GM12875 (cell line): ENCODE results near the gene YAF2.
"Not testable (repeated sequence)": the region's sequence is repeated elsewhere in the genome, so short reads cannot be mapped to it uniquely, and the experiment has no call there.

Experiments used
- H3K4me3 ChIP-seq: one replicate; pipeline ENCODE4 v1.5.1; 2011; ENCODE audit warnings: low read depth, low read length, control low read depth
- TF ChIP-seq, protein P1 (sequence below): IDR thresholded peaks from 2 replicates; pipeline ENCODE4 v1.5.1; 2011; ENCODE audit warnings: low read depth, mild to moderate bottlenecking, control low read depth, inconsistent platforms, low read length, moderate library complexity, borderline replicate concordance; ENCODE audit not compliant: insufficient read depth

Gene YAF2

DNA sequence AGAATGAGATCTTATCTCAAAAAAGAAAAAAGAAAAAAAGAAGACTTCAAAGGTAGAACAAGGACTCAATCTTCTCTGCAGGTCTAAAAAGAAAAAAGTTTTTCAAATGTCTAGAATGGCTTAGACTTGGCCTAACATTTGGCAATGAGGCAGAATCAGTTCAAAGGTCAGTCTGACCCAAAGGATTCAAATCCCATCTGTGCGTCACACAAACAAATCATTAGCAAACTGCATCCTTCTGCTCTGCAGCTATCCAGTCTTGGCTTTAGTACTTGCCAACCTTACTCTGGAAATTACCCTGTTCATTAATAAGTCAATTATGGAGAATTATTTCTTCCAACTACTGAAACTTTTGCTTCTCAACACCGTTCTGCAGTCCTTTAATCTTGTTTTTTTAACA lies 3.1 kb downstream of the YAF2 start:
- no peak overlapping the region for H3K4me3 ChIP-seq

DNA sequence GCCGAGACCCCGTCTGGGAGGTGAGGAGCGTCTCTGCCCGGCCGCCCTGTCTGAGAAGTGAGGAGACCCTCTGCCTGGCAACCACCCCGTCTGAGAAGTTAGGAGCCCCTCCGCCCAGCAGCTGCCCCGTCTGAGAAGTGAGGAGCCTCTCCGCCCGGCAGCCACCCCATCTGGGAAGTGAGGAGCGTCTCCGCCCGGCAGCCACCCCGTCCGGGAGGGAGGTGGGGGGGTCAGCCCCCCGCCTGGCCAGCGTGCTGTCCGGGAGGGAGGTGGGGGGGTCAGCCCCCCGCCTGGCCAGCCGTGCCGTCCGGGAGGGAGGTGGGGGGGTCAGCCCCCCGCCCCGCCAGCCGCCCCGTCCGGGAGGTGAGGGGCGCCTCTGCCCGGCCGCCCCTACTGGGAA lies 10.5 kb downstream of the YAF2 start:
- H3K4me3 ChIP-seq, result not testable (repeated sequence)

More for the DNA sequence above, 3.1 kb downstream of the YAF2 start:
- TF ChIP-seq, protein P1, sequence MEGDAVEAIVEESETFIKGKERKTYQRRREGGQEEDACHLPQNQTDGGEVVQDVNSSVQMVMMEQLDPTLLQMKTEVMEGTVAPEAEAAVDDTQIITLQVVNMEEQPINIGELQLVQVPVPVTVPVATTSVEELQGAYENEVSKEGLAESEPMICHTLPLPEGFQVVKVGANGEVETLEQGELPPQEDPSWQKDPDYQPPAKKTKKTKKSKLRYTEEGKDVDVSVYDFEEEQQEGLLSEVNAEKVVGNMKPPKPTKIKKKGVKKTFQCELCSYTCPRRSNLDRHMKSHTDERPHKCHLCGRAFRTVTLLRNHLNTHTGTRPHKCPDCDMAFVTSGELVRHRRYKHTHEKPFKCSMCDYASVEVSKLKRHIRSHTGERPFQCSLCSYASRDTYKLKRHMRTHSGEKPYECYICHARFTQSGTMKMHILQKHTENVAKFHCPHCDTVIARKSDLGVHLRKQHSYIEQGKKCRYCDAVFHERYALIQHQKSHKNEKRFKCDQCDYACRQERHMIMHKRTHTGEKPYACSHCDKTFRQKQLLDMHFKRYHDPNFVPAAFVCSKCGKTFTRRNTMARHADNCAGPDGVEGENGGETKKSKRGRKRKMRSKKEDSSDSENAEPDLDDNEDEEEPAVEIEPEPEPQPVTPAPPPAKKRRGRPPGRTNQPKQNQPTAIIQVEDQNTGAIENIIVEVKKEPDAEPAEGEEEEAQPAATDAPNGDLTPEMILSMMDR, result no peak

DNA sequence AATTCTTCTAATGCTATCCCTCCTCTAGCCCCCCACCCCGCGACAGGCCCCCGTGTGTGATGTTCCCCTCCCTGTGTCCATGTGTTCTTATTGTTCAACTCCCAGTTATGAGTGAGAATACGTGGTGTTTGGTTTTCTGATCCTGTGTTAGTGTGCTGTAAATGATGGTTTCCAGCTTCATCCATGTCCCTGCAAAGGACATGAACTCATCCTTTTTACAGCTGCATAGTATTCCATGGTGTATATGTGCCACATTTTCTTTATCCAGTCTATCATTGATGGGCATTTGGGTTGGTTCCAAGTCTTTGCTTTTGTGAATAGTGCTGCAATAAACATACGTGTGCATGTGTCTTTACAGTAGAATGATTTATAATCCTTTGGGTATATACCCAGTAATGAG lies 13.5 kb downstream of the YAF2 start:
- H3K4me3 ChIP-seq, result not testable (repeated sequence)

DNA sequence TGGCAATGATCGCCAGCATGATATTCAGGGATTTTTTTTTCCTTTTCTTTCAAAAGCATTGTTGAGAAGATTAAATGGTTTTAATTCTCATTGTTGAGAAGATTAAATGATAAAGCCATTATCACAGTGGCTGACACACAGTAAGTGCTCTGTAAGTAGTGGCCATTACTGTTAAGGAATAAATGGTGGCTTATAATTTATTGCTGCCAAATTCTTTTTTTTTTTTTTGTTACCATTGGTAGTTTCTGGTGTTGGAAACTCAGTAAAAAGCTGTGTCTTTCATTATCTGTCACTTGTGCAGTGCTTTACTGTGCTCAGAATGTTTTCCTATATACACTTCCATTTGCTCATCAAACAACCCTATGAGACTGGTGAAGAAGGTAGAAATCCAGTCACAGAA lies 15.3 kb downstream of the YAF2 start:
- TF ChIP-seq, protein P1, result no peak
- H3K4me3 ChIP-seq, result no peak overlapping the region

DNA sequence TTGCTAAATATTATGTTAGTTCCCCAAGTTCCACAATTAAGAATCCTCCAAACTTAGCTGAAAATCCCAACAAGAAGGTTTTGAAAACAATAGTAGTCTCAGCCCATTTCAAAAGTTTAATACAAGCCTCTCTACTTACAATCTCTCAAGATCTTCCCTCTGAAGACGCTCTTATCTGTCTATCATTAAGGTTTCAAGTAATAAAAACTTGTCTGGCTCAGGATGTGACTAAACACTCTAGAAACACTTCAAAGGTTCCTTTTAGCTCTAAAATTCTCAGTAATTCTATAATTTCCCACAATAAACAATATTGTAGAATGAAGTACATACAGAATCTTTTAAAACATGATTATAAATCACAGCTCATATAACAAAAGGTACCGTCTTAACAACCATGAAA lies 16.3 kb downstream of the YAF2 start:
- TF ChIP-seq, protein P1, result no peak
- no peak overlapping the region for H3K4me3 ChIP-seq

DNA sequence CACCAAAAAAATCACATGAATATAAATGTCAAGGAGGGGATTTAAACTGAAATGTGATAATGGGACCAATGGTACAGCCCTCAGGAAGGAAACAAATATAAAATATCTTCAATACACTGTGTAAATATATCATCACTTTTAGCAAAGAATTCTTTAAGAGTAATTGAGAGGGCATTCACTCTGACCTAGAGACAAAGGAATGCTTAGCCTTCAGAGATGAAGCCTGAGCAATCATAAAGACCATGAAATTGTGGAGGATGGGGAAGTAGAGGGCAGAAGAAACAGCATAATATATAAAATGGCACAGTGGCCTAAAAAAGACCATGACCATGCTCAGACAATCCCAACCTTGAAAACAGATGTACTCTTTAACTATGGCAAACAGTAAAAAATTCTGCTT lies 20.4 kb downstream of the YAF2 start:
- H3K4me3 ChIP-seq, result no peak overlapping the region
- TF ChIP-seq, protein P1, result no peak

DNA sequence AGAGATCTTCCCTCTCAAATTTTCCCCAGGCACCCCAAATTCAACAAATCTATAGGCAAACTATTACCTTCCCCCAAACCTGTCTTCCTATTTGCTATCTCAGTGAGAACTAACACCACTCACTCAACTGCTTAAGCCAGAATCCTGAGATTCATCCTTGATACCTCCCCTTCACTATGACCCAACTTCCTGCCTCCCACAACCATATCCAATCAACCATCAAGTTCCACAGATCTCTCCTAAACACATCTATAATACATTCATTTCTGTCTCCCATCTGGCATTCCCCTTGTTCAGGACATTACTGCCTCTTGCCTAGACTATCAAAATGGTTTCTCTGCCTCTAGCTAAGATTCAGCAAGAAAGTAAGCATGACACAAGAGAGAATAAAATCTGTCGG lies 21.3 kb downstream of the YAF2 start:
- TF ChIP-seq, protein P1, result no peak
- H3K4me3 ChIP-seq, result no peak overlapping the region

DNA sequence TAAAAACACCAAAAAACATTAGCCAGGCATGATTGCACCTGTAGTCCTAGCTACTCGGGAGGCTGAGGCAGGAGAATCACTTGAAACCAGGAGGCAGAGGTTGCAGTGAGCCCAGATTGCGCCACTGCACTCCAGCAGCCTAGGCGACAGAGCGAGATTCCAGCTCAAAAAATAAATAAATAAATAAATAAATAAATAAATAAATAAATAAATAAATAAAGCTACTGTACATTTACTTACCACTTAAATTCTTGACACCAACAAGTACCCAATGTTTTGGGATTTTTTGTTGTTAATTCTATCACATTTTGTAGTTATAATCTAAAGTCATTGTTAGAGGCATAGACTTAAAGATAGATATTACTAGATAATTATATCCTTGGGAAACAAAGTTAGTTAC lies 22.3 kb downstream of the YAF2 start:
- H3K4me3 ChIP-seq, result not testable (repeated sequence)

DNA sequence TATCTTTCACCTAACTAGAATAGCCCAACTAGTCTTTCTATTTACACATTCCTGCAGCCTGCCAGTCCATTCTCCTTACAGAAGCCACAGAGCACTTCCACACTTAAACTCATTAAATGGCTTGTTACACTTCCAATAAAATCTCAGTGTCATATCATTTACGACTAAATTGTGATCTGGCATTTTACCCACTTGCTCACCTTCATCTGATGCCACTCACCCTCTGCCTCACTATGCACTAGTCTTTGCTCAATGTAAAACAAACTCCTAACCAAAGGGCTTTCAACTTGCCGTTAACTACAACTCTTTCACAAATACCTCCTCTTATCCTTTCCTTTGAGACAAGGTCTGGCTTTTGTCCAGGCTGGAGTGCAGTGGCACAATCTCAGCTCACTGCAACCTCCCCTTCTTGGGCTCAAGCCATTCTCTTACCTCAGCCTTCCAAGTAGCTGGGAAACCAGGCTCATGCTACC lies 24.1 kb downstream of the YAF2 start:
- no peak overlapping the region for H3K4me3 ChIP-seq
- TF ChIP-seq, protein P1, result no peak
